Measurements from ENCODE around the gene PMEPA1. TPM values are rescaled to one million over a fixed set of nuclear protein-coding genes. Genes with fewer than 3 reads are reported as not detected.

Gene PMEPA1
- total and polyA plus RNA-seq, 10 of the 15 experiments (the other 5 are each of a cell fraction or from before 2014, with no cell fraction given) = 0.02 to 0.10 (median 0.04) TPM; not detected in 3

DNA sequence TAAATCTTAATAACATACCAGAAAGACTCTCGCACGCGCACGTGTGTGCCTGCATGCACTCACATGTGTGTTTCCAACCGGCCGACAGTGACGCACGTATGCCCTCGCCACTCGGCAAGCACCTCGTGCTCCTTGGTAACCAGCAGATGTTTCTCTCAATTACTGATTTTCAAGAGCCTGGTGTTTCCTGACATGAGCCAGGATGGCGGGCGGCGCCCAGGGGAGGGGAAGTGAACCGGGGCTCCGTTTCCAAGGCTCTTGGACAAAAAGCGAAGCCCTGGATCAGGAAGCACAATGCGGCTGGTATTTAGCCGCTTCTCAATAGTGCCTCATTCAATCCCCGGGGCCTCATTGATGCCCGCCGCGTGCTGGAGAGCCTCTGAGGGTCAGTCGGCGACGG lies 37.7 kb downstream of the PMEPA1 start:
- no TSS peak for BruUV-seq (replicated peaks)
- no peak for TF ChIP-seq CREM (IDR thresholded peaks at IDR 0.05; ENCODE audit: low read depth)
- no peak for TF ChIP-seq HDAC2 (IDR thresholded peaks at IDR 0.05)
- no peak for TF ChIP-seq CHD4 (IDR thresholded peaks at IDR 0.05)
- no peak for TF ChIP-seq RFX5 (IDR thresholded peaks at IDR 0.05; ENCODE audit: low read depth, low read length)
- TF ChIP-seq BMI1 (IDR thresholded peaks at IDR 0.05; ENCODE audit: borderline replicate concordance) = no peak
- no peak for TF ChIP-seq NRF1 (conservative IDR thresholded peaks at IDR 0.05; ENCODE audit: low read depth, low read length)
- TF ChIP-seq PKNOX1 (IDR thresholded peaks at IDR 0.05) = no peak
- TF ChIP-seq NR2F1 (conservative IDR thresholded peaks at IDR 0.05) = no peak
- no peak for TF ChIP-seq MYC (IDR thresholded peaks at IDR 0.05; ENCODE audit: insufficient read depth, insufficient read length, insufficient replicate concordance, low read length, severe bottlenecking)
- no peak for TF ChIP-seq NFYB (IDR thresholded peaks at IDR 0.05; ENCODE audit: insufficient read depth, low read depth, low read length)
- TF ChIP-seq ZNF207 (IDR thresholded peaks at IDR 0.05; ENCODE audit: borderline replicate concordance) = no peak
- TF ChIP-seq TCF12 (IDR thresholded peaks at IDR 0.05; ENCODE audit: low read depth, low read length) = no peak
- no peak for TF ChIP-seq NFIC (IDR thresholded peaks at IDR 0.05; ENCODE audit: low read depth, low read length)
- Histone ChIP-seq H3K27ac (ENCODE audit: control insufficient read depth, insufficient read depth) (no peak overlapping the region), H2AFZ (ENCODE audit: control insufficient read depth, low read depth, low read length) (no peak overlapping the region), H3K36me3 (ENCODE audit: control insufficient read depth in 2 of 2, insufficient read depth in 2 of 2, low read length in 1 of 2) (no peaks in the 10 kb centered on the region), H3K9me3 (replicated peaks; ENCODE audit: control insufficient read depth, insufficient read depth, low read length) (no peaks in the 10 kb centered on the region), H3K9ac (ENCODE audit: control insufficient read depth, insufficient read depth, low read length) (no peak overlapping the region), H4K20me1 (ENCODE audit: control insufficient read depth, insufficient read depth) (no peaks in the 10 kb centered on the region), H3K4me1 (ENCODE audit: control insufficient read depth, insufficient read depth, low read length) (peaks cover 12% of the 10 kb centered on the region), H3K27me3 (replicated peaks in 1 of 2; ENCODE audit: control insufficient read depth in 2 of 2, insufficient read depth in 2 of 2, low read length in 1 of 2) (peaks cover 0 to 1% of the 10 kb centered on the region in 2 experiments; a peak in 1 of 4 replicates), H3K4me3 (no peak overlapping the region), H3K4me2 (ENCODE audit: control insufficient read depth, insufficient read depth) (no peak overlapping the region), H3K79me2 (ENCODE audit: control insufficient read depth, insufficient read depth, low read length) (no peaks in the 10 kb centered on the region)
- RAD21 ChIA-PET (ENCODE audit: unreplicated experiment) = no interaction called here
- SMC1A ChIA-PET (ENCODE audit: uncharacterized antibody, unreplicated experiment) = interaction anchor here (0.5 to 0.6 kb wide), 2 partner anchors 10 to 21 kb away, joined by 3 to 5 read pairs; no protein-coding TSS in a partner anchor
- WGBS (ENCODE audit: insufficient coverage, insufficient replicate concordance, low lambda C conversion rate, missing lambda C conversion rate) = 44% methylated on average over 26 of the region's 26 CpGs
- ATAC-seq = no peak
- in situ Hi-C loops (cut with MboI) = no loop called here
- DNase-seq (ENCODE audit: low read depth, low spot score) = no peak
- CTCF ChIA-PET = no interaction called here
- POLR2A ChIA-PET = no interaction called here
- intact Hi-C loops (cut with micrococcal nuclease; ENCODE audit: unreplicated experiment) = no loop called here
- FAIRE-seq = no peak
